C4-2B (cell line): ENCODE results near the gene DPRX.

Source experiments
- H3K27ac ChIP-seq: fragments of 450-650 bp; 2 replicates; pipeline ENCODE4 v1.5.1; 2017
- ZFX ChIP-seq: fragments of 450-650 bp; IDR thresholded peaks from 2 replicates; pipeline ENCODE4 v1.6.1; 2017
- TF ChIP-seq, protein P1 (sequence below): fragments of 450-650 bp; conservative IDR thresholded peaks from 2 replicates; pipeline ENCODE4 v1.5.1; 2017; ENCODE audit warnings: mild to moderate bottlenecking

DPRX gene

DNA sequence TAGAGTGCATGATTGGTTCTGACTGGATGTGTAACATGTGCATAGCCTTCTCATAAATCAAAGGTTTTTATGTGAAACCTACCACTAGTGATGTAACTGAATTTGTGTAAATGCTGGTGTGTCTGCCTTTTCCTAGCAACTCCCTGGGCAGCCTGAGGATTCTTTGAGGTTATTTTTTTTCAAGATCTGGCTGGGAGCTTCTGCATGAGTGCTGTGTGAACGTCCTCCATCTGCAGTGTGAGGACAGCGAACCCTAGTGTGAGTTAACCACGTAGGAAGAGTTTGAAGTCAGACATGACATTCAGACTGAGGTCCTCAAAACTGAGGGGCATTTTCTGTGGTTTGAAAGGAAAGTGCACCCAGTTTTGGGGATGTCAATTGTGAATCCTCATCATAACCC is 39.9 kb downstream of the DPRX start:
- no peak overlapping the region for H3K27ac ChIP-seq
- TF ChIP-seq, protein P1, sequence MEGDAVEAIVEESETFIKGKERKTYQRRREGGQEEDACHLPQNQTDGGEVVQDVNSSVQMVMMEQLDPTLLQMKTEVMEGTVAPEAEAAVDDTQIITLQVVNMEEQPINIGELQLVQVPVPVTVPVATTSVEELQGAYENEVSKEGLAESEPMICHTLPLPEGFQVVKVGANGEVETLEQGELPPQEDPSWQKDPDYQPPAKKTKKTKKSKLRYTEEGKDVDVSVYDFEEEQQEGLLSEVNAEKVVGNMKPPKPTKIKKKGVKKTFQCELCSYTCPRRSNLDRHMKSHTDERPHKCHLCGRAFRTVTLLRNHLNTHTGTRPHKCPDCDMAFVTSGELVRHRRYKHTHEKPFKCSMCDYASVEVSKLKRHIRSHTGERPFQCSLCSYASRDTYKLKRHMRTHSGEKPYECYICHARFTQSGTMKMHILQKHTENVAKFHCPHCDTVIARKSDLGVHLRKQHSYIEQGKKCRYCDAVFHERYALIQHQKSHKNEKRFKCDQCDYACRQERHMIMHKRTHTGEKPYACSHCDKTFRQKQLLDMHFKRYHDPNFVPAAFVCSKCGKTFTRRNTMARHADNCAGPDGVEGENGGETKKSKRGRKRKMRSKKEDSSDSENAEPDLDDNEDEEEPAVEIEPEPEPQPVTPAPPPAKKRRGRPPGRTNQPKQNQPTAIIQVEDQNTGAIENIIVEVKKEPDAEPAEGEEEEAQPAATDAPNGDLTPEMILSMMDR, result no peak; the same call in 1 of the 2 replicates
- TF ChIP-seq ZFX, result no peak
